Subcutaneous adipose tissue (tissue), 4 donors: ENCODE results near the gene USP1. TPM values are rescaled to one million over a fixed set of nuclear protein-coding genes. Genes with fewer than 3 reads are reported as not detected.

Experiments
- CTCF ChIP-seq: fragments of 450-650 bp; IDR thresholded peaks from one replicate; pipeline ENCODE4 v1.5.1; 2016; ENCODE audit warnings: low read depth, mild to moderate bottlenecking, control low read depth, antibody characterized with exemption, moderate library complexity
- total RNA-seq, 4 donors: library from RNA; depleted of rRNA; stranded (reverse); fragments of >200 nt; gene quantifications; one replicate each; pipeline ENCODE4 v1.1.0, GENCODE V29; 2016

Gene USP1
- total RNA-seq, 4 donors from 2014 or later = 16.0 to 31.5 (median 20.7) TPM

- no peak for TF ChIP-seq CTCF
Measured at GRCh38 chr1:62395291-62395690, 41.6 kb upstream of the USP1 start.

- TF ChIP-seq CTCF = no peak
Measured at GRCh38 chr1:62396871-62397270, 40.0 kb upstream of the USP1 start.

- no peak for TF ChIP-seq CTCF
Measured at GRCh38 chr1:62397301-62397700, 39.5 kb upstream of the USP1 start.

- TF ChIP-seq CTCF = no peak
Measured at GRCh38 chr1:62398377-62398776, 38.5 kb upstream of the USP1 start.

GRCh38 chr1:62401034-62401760 lies 35.7 kb upstream of the USP1 start:
- no peak for TF ChIP-seq CTCF

GRCh38 chr1:62405247-62405646 lies 31.6 kb upstream of the USP1 start:
- no peak for TF ChIP-seq CTCF

GRCh38 chr1:62406576-62406975 lies 30.3 kb upstream of the USP1 start:
- TF ChIP-seq CTCF = no peak
